GM19239 (cell line): ENCODE results near the gene MMP1.

Source experiments
- DNase-seq: peaks from one replicate; pipeline ENCODE4 v3.0.0; 2011; ENCODE audit warnings: low spot score; ENCODE audit not compliant: insufficient read length
- FAIRE-seq: peaks from 2 replicates; lab custom pipeline; 2011; peaks lifted over from hg19 to GRCh38; lab: Jason Lieb, UNC

Gene MMP1

DNA sequence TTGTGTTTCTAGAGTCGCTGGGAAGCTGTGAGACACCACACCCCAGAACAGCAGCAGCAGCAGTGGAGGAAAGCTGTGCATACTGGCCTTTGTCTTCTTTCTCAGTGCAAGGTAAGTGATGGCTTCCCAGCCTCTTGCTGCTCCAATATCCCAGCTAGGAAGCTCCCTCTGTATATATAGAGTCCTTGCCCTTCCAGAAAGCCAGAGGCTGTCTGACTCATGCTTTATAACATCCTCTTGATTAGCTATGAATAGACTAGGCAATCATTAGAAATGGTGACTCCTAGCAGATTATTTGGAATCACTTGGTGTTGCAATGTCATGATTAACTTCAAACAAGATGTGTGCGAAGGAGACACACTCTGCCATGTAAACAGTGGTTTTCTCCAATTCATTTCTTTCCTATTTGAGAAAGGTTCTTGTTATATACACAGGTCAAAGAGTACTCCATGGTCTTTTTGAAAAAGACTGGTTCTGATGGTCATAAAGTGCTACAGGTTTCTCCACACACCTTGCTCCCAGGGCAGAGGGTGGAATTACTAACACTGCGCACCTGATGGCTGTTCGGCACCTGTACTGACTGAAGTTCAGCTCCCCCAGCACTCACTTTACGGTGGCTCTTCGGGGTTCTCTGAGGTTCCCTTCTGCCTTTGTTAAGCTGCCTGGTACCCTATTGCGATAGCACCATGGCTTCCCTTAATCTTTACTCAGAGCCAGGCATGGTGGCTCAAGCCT is at the start of gene MMP1:
TSS of gene MMP1 (minus strand) at position 149 of the 735 bp plus-strand sequence. CDS start at position 81, 68 bp downstream.
- no peak for FAIRE-seq
- no peak for DNase-seq

DNA sequence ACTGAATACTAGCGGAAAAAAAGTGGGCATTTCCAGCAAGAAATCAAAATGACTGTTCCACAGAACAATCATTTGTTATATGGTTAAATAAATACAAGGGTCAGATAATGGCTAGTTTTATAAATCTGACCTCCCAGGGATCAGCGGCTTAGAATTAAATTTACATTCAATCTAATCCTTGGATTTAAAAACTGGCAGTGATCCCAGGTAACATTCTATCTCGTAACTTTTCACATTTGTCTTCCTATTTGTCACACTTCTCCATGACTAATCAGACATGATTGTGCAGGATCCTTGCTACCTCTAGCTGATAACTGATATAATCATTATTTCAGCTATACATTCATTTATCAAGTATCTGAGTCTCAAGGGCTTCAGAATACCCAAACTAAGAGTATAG is 48.3 kb upstream of the MMP1 start:
- FAIRE-seq (no peak), DNase-seq (no peak)

- no peak for DNase-seq
- no peak for FAIRE-seq
These were observed 45.5 kb upstream of the MMP1 start, which contains the start of gene MMP3 for GRCh38 chr11:102843489-102843888. MMP3 (minus strand) TSS chr11:102843609; CDS start chr11:102843546, 63 bp downstream.

DNA sequence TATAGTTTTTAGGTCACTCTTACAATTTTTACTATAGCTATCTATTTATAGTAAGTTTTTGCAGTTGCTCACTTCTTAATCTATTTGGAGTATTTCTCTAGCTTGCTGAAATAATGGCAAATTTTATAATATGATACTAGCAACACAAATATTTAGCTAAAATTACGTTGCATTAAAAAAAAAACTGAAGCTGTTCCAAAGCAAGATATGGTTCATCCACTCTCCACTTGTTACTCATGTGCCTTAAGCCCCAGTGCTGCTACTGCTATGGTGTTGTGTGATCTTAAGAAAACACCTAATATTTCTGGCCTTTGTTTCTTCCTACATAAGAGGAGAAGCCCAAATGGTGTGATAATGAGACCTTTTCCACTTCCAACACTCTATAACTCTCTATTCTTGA is 45.0 kb upstream of the MMP1 start:
- FAIRE-seq (no peak), DNase-seq (no peak)

DNA sequence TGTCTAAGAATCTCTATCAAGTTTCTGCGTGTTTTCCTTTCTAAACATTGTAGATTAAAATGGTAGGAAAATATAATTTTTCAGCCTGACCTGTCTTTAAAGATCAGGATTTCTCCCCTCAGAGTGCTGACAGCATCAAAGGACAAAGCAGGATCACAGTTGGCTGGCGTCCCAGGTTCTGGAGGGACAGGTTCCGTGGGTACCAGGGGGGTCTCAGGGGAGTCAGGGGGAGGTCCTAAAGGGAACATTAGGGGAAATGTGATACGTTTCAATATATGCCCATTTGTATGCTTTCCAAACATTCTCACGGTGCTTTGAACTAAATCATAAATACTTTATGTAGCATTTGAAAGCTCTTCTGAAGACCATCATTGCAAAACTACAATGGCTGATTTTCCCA is 42.1 kb upstream of the MMP1 start:
- FAIRE-seq, result no peak
- no peak for DNase-seq

- FAIRE-seq (no peak), DNase-seq (no peak)
These were observed 39.7 kb upstream of the MMP1 start for GRCh38 chr11:102837646-102838045.

- FAIRE-seq, result no peak
- no peak for DNase-seq
These were observed 39.2 kb upstream of the MMP1 start for GRCh38 chr11:102837156-102837555.

GRCh38 chr11:102836290-102836875 is 38.4 kb upstream of the MMP1 start:
- no peak for FAIRE-seq
- no peak for DNase-seq

- FAIRE-seq, result no peak
These were observed 35.8 kb upstream of the MMP1 start for GRCh38 chr11:102833731-102834130.

GRCh38 chr11:102832612-102833011 is 34.7 kb upstream of the MMP1 start:
- DNase-seq, result no peak
- no peak for FAIRE-seq

More at GRCh38 chr11:102833731-102834130, 35.8 kb upstream of the MMP1 start:
- no peak for DNase-seq

GRCh38 chr11:102831489-102832440 is 33.8 kb upstream of the MMP1 start:
- FAIRE-seq (no peak), DNase-seq (no peak)

- no peak for DNase-seq
- FAIRE-seq, result no peak
These were observed 33.1 kb upstream of the MMP1 start for GRCh38 chr11:102831128-102831488.

- FAIRE-seq, result no peak
- no peak for DNase-seq
These were observed 32.2 kb upstream of the MMP1 start for GRCh38 chr11:102830001-102830727.

GRCh38 chr11:102829316-102830000 is 31.5 kb upstream of the MMP1 start:
- DNase-seq, result no peak
- no peak for FAIRE-seq

DNA sequence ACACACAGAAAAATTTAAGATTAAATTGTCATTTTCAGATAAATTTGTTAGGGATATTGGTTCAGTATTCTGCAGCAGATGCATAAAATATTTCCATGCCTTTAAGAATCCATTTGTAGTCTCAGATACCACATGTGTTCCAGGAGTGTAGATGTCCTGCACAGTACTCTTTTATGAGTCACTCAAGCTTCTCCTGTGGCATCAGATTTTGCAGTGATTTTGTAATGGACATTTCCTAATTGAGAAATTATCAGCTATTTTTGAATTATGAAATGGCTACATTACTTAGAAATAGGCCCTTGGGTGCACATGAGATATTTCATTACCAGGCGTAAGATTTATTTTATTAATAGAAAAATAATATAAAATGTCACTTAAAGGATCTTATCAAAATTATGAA is 26.6 kb upstream of the MMP1 start:
- no peak for FAIRE-seq
- DNase-seq, result no peak

DNA sequence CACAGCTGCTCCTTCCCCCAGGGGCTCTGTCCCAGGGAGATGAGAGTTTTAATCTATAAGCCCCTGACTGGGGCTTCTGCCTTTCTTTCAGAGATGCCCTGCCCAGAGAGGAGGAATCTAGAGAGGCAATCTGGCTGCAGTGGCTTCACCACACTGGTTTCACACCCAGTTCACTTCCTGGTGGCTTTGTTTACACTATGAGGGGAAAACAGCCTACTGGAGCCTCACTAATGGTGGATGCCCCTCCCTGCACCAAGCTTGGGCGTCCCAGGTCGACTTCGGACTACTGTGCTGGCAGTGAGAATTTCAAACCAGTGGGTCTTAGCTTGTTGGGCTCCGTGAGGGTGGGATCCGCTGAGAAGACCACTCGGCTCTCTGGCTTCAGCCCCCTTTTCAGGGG is 21.5 kb upstream of the MMP1 start:
- no peak for DNase-seq
- no peak for FAIRE-seq

DNA sequence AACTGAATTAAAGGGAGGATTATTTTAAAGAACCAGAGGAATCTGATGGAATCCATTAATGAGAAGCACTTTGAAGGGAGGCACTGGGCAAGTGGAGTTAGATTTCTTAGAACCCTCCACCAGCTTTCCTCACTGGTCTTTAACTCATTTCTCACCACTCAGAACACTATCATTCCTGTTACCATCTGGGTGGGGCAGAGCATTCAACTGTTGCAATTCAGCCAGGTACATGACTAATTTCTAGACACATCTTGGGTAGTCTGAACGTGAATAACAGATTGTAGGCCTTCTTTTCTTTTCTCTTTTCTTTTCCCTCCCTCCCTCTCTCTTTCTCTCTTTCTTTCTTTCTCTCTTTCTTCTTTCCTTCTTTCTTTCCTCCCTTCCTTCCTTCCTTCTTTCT is 15.5 kb upstream of the MMP1 start:
- FAIRE-seq (no peak), DNase-seq (no peak)

DNA sequence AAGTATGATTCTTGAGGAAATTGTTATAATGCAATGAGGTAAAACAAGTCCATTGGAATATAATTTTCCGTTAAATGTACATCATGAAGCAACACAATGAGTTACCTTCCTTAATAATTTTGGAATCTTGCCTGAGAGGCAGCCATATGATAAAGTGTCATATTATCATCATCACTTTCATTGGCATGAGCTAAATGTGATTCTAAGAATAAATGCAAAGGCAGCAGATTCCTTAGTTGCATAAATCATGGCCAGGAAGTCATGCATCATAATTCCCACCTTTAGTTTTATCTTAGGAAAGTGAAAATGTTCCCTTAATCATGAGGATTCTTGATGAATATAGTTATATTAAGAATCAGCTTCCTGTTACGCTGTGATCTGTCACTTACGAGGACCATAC is 14.2 kb upstream of the MMP1 start:
- no peak for DNase-seq
- no peak for FAIRE-seq

- DNase-seq, result no peak
- FAIRE-seq, result no peak
These were observed 13.1 kb upstream of the MMP1 start for GRCh38 chr11:102810950-102811660.
